ENCODE measurements around the gene GNAZ.

Gene GNAZ

DNA sequence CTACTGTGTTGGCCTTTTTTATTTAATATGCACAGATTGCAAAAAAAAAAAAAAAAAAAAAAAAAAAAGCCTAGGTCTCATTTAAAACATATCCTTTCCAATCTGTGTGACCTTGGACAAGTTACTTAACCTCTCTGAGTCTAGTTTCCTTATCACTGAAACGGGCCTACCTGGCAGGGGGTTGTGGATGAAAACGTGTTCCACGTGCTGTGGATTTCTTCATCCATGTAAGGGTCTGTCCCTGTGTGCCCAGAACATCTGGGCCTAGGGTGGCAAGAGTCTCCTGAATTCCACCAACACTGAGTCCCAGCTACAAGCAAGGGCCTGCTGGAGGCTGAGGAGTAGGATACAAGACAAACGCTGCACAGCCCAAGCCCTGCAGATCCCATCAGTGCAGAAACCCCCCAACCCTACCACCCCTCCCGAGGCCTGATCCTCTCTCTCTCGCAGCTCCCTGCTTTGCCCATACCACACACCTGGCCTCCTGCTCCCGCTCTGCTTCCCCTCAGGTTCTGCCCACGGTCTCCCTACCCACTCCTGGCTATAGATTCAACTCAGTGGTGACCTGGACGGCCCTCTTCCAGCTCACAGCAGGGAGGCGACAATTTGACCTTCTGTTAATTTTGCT, 4.7 kb upstream of the GNAZ start:
- DNase-seq = no peak

DNA sequence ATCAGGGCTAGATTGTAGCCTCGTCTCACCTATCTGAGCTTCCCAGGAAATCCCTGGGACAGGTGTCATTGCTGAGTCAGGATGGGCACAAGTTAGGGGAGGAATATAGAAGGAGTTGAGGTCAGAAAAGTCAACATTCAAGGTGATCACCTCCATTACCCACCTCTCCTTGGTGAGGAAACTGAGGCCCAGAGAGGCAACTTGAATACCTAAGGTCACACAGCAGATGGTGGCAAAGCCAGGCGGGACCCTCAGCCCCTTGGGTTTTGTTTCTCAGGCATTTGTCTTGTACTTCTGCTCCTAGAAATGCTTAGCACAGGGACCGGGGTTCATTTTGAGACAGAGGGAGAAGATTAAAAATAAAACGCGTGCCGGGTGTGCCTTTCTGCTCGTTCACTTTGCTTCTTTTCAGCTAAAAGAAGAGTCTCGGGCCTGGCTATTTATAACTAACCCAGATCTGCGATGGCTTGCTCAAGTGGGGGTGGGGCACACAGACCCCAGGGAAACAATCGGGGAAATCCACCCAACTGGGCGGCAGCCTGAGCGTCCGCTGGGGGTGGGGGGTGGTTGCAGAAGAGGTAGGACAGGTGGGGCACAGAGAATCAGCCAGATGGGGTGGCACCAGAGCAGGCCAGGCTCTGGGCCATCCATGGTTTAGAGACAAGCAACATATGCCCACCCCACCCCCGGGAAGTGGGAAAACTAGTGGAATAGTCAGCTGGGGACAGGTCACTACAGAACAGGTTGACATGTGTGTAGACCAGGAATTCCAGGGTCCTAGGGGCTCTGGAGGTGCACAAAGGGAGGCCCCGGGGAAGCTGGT, 3.9 kb upstream of the GNAZ start:
- DNase-seq = no peak

- DNase-seq = no peak
These were observed 3.2 kb upstream of the GNAZ start for GRCh38 chr22:23067023-23067650.

DNA sequence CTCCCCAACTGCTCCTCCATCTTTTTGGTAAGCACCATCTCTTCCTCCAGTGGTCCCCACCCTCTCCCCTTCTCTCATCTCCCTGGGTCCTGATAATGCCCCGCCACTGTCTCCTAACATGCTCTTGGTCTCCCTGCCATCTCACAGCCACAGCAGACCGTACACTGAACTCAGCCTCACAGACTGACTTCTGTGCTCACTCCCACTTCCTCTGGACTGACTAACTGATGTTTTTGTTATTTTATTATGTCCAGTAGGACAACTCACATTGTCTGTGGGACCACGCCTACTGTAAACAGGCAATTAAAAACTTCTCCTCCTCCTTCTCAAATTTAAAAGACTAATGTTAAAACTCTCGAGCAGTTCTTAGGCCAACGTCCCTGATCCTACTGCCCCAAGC, 2.6 kb upstream of the GNAZ start:
- no peak for DNase-seq

GRCh38 chr22:23068096-23068831, 2.1 kb upstream of the GNAZ start:
- no peak for DNase-seq

- DNase-seq = no peak
These were observed 1.4 kb upstream of the GNAZ start for GRCh38 chr22:23068832-23069385.

- DNase-seq = no peak
These were observed 589 bp upstream of the GNAZ start for GRCh38 chr22:23069502-23070357.

- DNase-seq = no peak
These were observed 1.1 kb downstream of the GNAZ start for GRCh38 chr22:23071230-23072076.

GRCh38 chr22:23072077-23072910, 2.0 kb downstream of the GNAZ start:
- no peak for DNase-seq

- DNase-seq = no peak
These were observed 2.7 kb downstream of the GNAZ start for GRCh38 chr22:23072911-23073491.

- DNase-seq = no peak
These were observed 3.4 kb downstream of the GNAZ start for GRCh38 chr22:23073526-23074229.

DNA sequence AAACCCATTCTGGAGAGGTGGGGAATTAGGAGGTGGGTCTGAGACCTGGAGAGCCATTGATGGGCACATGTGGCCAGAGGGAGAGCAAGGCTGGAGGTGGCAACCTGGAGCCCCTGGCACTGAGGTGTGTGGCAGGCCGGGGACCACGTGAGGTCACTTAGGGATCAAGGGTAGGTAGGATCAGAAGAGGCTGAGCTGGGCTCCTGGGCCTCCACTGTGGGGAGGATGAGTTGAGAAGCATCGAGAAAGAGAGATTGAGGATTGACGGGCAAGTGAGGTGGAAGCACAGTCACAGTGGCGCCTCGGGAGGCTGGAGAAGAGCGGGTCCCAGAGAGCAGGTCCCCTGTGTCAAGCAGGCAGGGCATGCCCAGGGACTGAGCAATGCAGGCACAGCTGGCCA, 4.1 kb downstream of the GNAZ start:
- DNase-seq = no peak

- DNase-seq = no peak
These were observed 4.7 kb downstream of the GNAZ start for GRCh38 chr22:23075050-23075449.

GRCh38 chr22:23075525-23076216, 5.4 kb downstream of the GNAZ start:
- no peak for DNase-seq

GRCh38 chr22:23076896-23077572, 6.7 kb downstream of the GNAZ start:
- no peak for DNase-seq

GRCh38 chr22:23077627-23078461, 7.5 kb downstream of the GNAZ start:
- no peak for DNase-seq

DNA sequence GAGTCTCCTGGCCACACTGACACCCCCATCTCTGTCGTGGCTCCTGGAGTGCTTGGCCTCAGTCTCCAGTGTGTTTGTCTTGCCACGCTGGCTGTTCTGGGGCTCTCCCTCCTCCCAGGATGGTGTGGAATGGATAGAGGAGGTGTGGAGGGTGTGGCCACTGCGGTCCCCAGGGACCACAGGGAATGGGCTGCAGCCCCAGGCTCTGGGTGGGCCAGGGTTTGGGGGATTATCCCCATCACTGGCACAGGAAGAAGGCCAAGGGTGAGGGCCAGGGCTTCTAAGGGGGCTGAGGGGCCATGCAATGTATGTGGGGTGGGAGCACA, 8.1 kb downstream of the GNAZ start:
- DNase-seq = no peak
